Measurements from ENCODE around the gene TMEM151A. TPM values are rescaled to one million over a fixed set of nuclear protein-coding genes. Genes with fewer than 3 reads are reported as not detected.

The TMEM151A gene
- total and polyA plus RNA-seq, 2 experiments from 2014 or later, result 1.0 to 4.4 TPM

GRCh38 chr11:66243782-66244535 is 47.7 kb upstream of the TMEM151A start:
- peaks cover 2% of the 10 kb centered on the region; the same call in 1 of the 3 replicates for H3K4me1 Mint-ChIP-seq
- no peaks in the 10 kb centered on the region; the same call in 2 of the 3 replicates for H3K36me3 Mint-ChIP-seq (ENCODE audit: low read depth)
- no peaks in the 10 kb centered on the region for H4K20me1 ChIP-seq (replicated peaks; ENCODE audit: insufficient read depth)
- ATAC-seq (no peak), DNase-seq (ENCODE audit: low spot score) (no peak)
- H3K4me2 ChIP-seq, result no peak overlapping the region
- H3K27me3 Mint-ChIP-seq (ENCODE audit: insufficient read depth, low read depth, poor library complexity), result peaks cover 10% of the 10 kb centered on the region
- 0 out of 2 replicates have a peak, but pooled peaks cover 4% of the 10 kb centered on the region for H3F3A ChIP-seq (replicated peaks; ENCODE audit: low read depth)
- TF ChIP-seq, protein P1, sequence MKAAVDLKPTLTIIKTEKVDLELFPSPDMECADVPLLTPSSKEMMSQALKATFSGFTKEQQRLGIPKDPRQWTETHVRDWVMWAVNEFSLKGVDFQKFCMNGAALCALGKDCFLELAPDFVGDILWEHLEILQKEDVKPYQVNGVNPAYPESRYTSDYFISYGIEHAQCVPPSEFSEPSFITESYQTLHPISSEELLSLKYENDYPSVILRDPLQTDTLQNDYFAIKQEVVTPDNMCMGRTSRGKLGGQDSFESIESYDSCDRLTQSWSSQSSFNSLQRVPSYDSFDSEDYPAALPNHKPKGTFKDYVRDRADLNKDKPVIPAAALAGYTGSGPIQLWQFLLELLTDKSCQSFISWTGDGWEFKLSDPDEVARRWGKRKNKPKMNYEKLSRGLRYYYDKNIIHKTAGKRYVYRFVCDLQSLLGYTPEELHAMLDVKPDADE (IDR thresholded peaks at IDR 0.05), result no peak
- TF ChIP-seq ZNF331 (CRISPR knock-in tag; IDR thresholded peaks at IDR 0.05; ENCODE audit: low read depth) (no peak), STAT1 (IDR thresholded peaks at IDR 0.05; ENCODE audit: unreplicated experiment) (no peak), EZH2 (IDR thresholded peaks at IDR 0.05; ENCODE audit: low read depth, unreplicated experiment) (no peak), CREB1 (CRISPR knock-in tag; IDR thresholded peaks at IDR 0.05; ENCODE audit: low read depth) (no peak), NANOG (IDR thresholded peaks at IDR 0.05; ENCODE audit: borderline replicate concordance) (no peak), CTCF (conservative IDR thresholded peaks at IDR 0.05; ENCODE audit: low read depth in 2 of 2) (no peak), POLR2AphosphoS5 (IDR thresholded peaks at IDR 0.05; ENCODE audit: low read depth) (no peak), JUNB (IDR thresholded peaks at IDR 0.05; ENCODE audit: unreplicated experiment) (no peak), ZNF462 (CRISPR knock-in tag; IDR thresholded peaks at IDR 0.05) (no peak), ZNF114 (CRISPR knock-in tag; IDR thresholded peaks at IDR 0.05) (no peak), EZH2phosphoT487 (IDR thresholded peaks at IDR 0.05; ENCODE audit: unreplicated experiment) (no peak)
- TF ChIP-seq, protein P2, sequence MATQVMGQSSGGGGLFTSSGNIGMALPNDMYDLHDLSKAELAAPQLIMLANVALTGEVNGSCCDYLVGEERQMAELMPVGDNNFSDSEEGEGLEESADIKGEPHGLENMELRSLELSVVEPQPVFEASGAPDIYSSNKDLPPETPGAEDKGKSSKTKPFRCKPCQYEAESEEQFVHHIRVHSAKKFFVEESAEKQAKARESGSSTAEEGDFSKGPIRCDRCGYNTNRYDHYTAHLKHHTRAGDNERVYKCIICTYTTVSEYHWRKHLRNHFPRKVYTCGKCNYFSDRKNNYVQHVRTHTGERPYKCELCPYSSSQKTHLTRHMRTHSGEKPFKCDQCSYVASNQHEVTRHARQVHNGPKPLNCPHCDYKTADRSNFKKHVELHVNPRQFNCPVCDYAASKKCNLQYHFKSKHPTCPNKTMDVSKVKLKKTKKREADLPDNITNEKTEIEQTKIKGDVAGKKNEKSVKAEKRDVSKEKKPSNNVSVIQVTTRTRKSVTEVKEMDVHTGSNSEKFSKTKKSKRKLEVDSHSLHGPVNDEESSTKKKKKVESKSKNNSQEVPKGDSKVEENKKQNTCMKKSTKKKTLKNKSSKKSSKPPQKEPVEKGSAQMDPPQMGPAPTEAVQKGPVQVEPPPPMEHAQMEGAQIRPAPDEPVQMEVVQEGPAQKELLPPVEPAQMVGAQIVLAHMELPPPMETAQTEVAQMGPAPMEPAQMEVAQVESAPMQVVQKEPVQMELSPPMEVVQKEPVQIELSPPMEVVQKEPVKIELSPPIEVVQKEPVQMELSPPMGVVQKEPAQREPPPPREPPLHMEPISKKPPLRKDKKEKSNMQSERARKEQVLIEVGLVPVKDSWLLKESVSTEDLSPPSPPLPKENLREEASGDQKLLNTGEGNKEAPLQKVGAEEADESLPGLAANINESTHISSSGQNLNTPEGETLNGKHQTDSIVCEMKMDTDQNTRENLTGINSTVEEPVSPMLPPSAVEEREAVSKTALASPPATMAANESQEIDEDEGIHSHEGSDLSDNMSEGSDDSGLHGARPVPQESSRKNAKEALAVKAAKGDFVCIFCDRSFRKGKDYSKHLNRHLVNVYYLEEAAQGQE (IDR thresholded peaks at IDR 0.05; ENCODE audit: unreplicated experiment), result no peak
- H3K9me3 Mint-ChIP-seq, result no peaks in the 10 kb centered on the region; the same call in 2 of the 3 replicates
- no peak overlapping the region for H3K4me3 Mint-ChIP-seq
- no peaks in the 10 kb centered on the region for H3K36me3 ChIP-seq (ENCODE audit: insufficient read depth)
- no peak overlapping the region for H2AFZ ChIP-seq
- no peaks in the 10 kb centered on the region for H3K27me3 ChIP-seq (ENCODE audit: insufficient read depth)
- no peaks in the 10 kb centered on the region for H3K9me2 ChIP-seq (ENCODE audit: insufficient read depth)
- H3K4me1 ChIP-seq (ENCODE audit: insufficient read depth), result no peaks in the 10 kb centered on the region
- H3K27ac ChIP-seq (ENCODE audit: low read depth), result no peak overlapping the region
- peak overlapping the region; percentile 78 for H3K27ac Mint-ChIP-seq
- H3K79me2 ChIP-seq (replicated peaks; ENCODE audit: insufficient read depth), result no peaks in the 10 kb centered on the region
- H3K4me3 ChIP-seq, result no peak overlapping the region
